ENCODE data around the gene PTPRA.

DNA sequence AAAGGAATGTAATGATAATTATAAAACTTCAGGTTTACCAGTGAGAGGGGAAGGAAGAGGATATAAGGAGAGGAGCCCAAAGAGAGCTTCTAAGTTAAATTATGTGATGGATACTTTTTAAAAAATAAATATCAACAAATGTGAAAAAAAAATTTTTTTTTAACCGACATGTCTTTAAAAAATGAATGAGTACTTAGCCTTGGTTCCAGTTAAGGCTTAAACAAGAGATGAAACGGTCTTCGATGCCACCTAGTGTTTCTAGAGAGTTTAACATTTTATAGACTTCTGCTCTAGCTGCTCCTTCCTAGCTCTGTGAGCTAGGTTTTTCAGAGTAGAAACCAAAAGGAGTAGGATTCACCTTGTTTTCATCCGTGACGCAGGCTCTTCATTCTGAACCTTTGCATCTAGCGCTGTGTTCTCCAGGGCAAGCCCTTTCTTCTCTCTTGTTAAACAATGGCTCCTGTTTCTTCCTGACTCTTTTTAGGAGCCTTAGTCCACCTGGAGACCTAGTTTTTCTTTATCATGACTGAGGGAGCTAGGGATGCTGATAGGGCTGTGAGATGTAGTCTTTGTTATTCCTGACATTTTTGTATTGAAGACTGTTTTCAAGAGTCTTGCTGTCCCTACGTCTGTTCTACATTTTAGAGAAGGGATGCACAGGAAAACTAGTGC is 127.7 kb downstream of the PTPRA start:
- no peak for TF ChIP-seq POLR2A (IDR thresholded peaks at IDR 0.05; ENCODE audit: low read depth, low read length)
- TF ChIP-seq TAF1 (IDR thresholded peaks at IDR 0.05; ENCODE audit: borderline replicate concordance, low read depth, low read length) = no peak

Data from GM12892 (cell line).